Measurements from ENCODE around the gene LRP1. TPM values are rescaled to one million over a fixed set of nuclear protein-coding genes. Genes with fewer than 3 reads are reported as not detected.
A peak's percentile ranks its signal among the peaks of the same experiment; 100 is the strongest.

Gene LRP1
- total and polyA plus RNA-seq, 8 donors = 12.2 to 89.4 (median 24.1) TPM

DNA sequence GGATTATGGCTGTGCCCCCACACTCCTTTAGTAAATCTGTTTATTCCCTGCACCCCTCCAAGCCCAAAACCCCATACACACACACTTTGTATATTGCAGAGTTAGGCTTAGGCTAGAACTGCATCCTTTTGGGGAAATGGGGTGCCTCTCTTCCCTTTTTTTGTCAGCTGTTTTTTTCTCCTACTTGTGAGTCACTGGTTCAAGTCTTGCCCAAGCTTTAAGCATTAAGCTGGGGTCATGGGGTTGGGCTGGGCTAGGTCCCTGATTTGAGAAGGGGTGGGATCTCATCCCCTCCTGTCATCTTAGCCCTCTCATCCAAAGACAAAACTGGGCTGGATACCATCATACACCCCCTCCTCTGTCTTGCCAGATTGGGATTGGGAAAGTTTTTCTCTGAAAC, 1.6 kb downstream of the LRP1 start:
- no peak for FAIRE-seq
- peak in 1 of 4 donors; percentile 2 for ATAC-seq
- TF ChIP-seq, protein P1, sequence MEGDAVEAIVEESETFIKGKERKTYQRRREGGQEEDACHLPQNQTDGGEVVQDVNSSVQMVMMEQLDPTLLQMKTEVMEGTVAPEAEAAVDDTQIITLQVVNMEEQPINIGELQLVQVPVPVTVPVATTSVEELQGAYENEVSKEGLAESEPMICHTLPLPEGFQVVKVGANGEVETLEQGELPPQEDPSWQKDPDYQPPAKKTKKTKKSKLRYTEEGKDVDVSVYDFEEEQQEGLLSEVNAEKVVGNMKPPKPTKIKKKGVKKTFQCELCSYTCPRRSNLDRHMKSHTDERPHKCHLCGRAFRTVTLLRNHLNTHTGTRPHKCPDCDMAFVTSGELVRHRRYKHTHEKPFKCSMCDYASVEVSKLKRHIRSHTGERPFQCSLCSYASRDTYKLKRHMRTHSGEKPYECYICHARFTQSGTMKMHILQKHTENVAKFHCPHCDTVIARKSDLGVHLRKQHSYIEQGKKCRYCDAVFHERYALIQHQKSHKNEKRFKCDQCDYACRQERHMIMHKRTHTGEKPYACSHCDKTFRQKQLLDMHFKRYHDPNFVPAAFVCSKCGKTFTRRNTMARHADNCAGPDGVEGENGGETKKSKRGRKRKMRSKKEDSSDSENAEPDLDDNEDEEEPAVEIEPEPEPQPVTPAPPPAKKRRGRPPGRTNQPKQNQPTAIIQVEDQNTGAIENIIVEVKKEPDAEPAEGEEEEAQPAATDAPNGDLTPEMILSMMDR (IDR thresholded peaks at IDR 0.05) = no peak

GRCh38 chr12:57130941-57131340, 2.7 kb downstream of the LRP1 start:
- peaks cover 0 to 9% (median 7%) of the 10 kb centered on the region in 3 donors for H3K4me1 ChIP-seq
- H3K27me3 ChIP-seq = no peaks in the 10 kb centered on the region
- H3K9me3 ChIP-seq = no peaks in the 10 kb centered on the region
- H3K27ac ChIP-seq = no peak overlapping the region
- ATAC-seq = no peak
- no peak for FAIRE-seq
- peak overlapping the region in 1 of 4 donors; percentile 12 for H3K4me3 ChIP-seq
- no peaks in the 10 kb centered on the region for H3K36me3 ChIP-seq
- no peak for DNase-seq
- 59 to 71% methylated on average over 2 of the region's 2 CpGs for WGBS, 2 donors
- intact Hi-C loops (cut with DNase I) = loop anchor here in 1 of 3 donors (5.0 kb wide), 1 partner anchor 36 kb away; no protein-coding TSS in a partner anchor
- TF ChIP-seq, protein P1 (IDR thresholded peaks at IDR 0.05) = no peak

More for the DNA sequence above, 1.6 kb downstream of the LRP1 start:
- Histone ChIP-seq H3K36me3 (no peaks in the 10 kb centered on the region), H3K4me3 (peak overlapping the region in 1 of 4 donors; percentile 67), H3K27ac (peak overlapping the region in 1 of 4 donors; percentile 96), H3K27me3 (no peaks in the 10 kb centered on the region), H3K9me3 (no peaks in the 10 kb centered on the region), H3K4me1 (peaks cover 0 to 9% (median 7%) of the 10 kb centered on the region in 3 donors)
- intact Hi-C loops (cut with DNase I) = loop anchor here in 1 of 3 donors (5.0 kb wide), 1 partner anchor 37 kb away; no protein-coding TSS in a partner anchor
- DNase-seq = no peak

- no peak overlapping the region for H3K27ac ChIP-seq
- peaks cover 0 to 3% (median under 1%) of the 10 kb centered on the region in 3 donors for H3K4me1 ChIP-seq
- ATAC-seq (no peak), DNase-seq (no peak), FAIRE-seq (no peak)
- intact Hi-C loops (cut with DNase I) = loop anchor here in 1 of 3 donors (5.0 kb wide), 1 partner anchor 35 kb away; no protein-coding TSS in a partner anchor
- TF ChIP-seq, protein P1 (IDR thresholded peaks at IDR 0.05) = no peak
- WGBS, 2 donors = 64 to 72% methylated on average over 9 of the region's 9 CpGs
- H3K36me3 ChIP-seq = no peaks in the 10 kb centered on the region
- H3K27me3 ChIP-seq = no peaks in the 10 kb centered on the region
- H3K4me3 ChIP-seq = no peak overlapping the region
- no peaks in the 10 kb centered on the region for H3K9me3 ChIP-seq
Measured at GRCh38 chr12:57131896-57132744, 3.8 kb downstream of the LRP1 start.

DNA sequence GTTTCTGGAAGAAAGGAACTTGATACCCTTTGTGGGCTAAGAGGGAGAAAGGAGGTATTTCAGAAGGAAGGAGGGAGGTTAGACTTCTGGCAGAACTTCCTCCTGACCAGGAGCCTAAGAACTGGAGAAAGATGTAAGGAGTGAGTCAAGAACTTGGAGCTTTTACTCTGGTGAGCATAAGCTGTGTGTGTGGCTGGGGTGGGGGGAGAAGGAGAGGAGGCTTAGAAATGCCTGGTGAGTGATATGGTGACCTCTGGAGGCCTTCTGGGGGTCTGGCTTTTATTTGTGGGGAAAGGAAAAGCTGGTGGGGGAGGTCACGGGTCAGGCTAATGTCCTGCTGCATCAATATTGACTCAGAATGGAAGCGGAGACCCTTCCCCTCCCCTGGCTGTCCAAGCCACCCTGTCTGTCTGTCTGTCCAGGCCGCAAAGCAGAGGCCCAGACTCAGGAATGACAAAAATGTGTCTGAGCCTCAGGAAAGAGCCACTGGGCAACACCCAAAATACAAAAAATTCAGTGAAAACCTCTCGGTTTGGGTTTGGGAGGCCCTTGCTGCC, 4.8 kb downstream of the LRP1 start:
- Histone ChIP-seq H3K9me3 (no peaks in the 10 kb centered on the region), H3K4me1 (peaks cover 0 to 3% (median 0%) of the 10 kb centered on the region in 3 donors), H3K27me3 (no peaks in the 10 kb centered on the region), H3K27ac (no peak overlapping the region), H3K4me3 (no peak overlapping the region), H3K36me3 (no peaks in the 10 kb centered on the region)
- TF ChIP-seq, protein P1 (IDR thresholded peaks at IDR 0.05) = no peak
- no peak for FAIRE-seq
- intact Hi-C loops (cut with DNase I) = loop anchor here in 1 of 3 donors (5.0 kb wide), 1 partner anchor 34 kb away; no protein-coding TSS in a partner anchor
- WGBS, 2 donors = 65 to 68% methylated on average over 4 of the region's 4 CpGs
- DNase-seq = no peak
- ATAC-seq = no peak

All from pancreas (tissue), 10 donors.